ENCODE results near the gene CRYGS.

DNA sequence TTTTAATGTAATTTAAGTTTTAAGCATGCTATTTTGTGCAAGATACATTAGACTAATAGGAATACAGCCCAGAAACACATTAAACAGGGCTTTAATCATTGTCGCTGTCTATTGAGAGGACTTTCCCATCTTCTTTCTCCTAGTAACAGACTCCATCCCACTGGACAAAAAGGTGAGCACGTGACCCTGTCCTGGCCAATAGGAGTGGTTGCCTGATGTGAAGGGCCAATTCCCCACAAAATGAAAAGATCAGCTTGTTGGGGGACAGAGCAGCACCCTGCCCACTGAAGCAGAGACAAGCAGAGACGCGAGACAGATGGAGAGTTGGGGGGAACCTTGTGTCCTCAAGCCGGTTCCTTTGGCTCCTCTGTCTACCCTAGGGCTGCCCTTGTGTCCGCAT is 21.2 kb downstream of the CRYGS start:
- TF ChIP-seq, protein P1, sequence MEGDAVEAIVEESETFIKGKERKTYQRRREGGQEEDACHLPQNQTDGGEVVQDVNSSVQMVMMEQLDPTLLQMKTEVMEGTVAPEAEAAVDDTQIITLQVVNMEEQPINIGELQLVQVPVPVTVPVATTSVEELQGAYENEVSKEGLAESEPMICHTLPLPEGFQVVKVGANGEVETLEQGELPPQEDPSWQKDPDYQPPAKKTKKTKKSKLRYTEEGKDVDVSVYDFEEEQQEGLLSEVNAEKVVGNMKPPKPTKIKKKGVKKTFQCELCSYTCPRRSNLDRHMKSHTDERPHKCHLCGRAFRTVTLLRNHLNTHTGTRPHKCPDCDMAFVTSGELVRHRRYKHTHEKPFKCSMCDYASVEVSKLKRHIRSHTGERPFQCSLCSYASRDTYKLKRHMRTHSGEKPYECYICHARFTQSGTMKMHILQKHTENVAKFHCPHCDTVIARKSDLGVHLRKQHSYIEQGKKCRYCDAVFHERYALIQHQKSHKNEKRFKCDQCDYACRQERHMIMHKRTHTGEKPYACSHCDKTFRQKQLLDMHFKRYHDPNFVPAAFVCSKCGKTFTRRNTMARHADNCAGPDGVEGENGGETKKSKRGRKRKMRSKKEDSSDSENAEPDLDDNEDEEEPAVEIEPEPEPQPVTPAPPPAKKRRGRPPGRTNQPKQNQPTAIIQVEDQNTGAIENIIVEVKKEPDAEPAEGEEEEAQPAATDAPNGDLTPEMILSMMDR (IDR thresholded peaks at IDR 0.05), result no peak
- no peak for TF ChIP-seq POLR2A (IDR thresholded peaks at IDR 0.05)
